HG03432 (cell line): ENCODE measurements around the gene PDS5B.
"Not testable (repeated sequence)": the region's sequence is repeated elsewhere in the genome, so short reads cannot be mapped to it uniquely, and the experiment has no call there.

Experiments used
- ATAC-seq: cut with Tn5 transposase; IDR thresholded peaks from one replicate; pipeline ENCODE4 v1.9.1; 2021; ENCODE audit warnings: mild to moderate bottlenecking, moderate library complexity; ENCODE audit not compliant: unreplicated experiment

The PDS5B gene

GRCh38 chr13:32726374-32727037, 140.3 kb downstream of the PDS5B start:
- ATAC-seq = no peak

DNA sequence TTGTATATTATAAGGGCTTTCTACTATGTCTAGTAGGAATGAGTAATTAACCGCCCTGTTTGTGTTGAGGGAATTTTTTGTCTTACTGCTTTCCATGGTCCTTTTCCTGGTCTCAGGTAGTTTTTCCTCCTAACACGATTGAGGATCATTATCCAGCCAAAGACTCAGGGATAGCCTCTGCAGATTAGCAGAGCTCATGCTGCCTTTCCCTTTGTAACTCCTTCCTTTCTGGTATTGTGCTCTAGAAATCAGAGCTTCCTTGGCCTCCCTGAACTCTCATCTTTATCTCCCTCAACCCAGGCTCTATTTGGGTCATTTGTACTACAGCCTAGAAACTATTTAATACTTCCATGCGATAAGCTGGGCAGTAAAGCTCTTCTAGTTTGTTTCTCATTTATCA, 142.1 kb downstream of the PDS5B start:
- no peak for ATAC-seq

DNA sequence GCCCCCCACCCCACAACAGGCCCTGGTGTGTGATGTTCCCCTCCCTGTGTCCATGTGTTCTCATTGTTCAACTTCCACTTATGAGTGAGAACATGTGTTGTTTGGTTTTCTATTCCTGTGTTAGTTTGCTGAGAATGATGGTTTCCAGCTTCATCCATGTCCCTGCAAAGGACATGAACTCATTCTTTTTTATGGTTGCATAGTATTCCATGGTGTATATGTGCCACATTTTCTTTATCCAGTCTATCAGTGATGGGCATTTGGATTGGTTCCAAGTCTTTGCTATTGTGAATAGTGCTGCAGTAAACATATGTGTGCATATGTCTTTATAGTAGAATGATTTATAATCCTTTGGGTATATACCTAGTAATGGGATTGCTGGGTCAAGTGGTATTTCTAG, 142.8 kb downstream of the PDS5B start:
- not testable (repeated sequence) for ATAC-seq

GRCh38 chr13:32731074-32731473, 144.8 kb downstream of the PDS5B start:
- ATAC-seq = no peak

DNA sequence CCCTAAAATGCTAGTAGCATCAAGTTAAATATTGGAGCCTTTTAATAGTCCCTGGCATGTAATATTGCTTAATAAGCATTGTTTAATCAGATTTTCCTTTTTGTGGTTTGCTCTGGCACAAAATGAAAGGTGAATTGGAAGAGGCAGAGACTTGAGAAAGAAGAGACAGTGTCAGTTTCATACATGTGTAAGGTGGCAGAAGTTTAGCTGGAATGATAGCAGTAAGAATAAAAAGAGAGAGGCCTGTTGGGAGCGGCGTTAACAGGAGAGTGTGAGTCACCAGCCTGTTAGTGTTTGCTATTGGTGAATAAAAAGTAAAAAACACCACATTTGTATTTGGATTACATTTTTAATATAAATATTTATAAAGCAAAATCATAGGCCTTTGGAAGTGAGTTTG, 145.3 kb downstream of the PDS5B start:
- ATAC-seq = no peak

- ATAC-seq = no peak
Measured at GRCh38 chr13:32733690-32734089, 147.4 kb downstream of the PDS5B start.

DNA sequence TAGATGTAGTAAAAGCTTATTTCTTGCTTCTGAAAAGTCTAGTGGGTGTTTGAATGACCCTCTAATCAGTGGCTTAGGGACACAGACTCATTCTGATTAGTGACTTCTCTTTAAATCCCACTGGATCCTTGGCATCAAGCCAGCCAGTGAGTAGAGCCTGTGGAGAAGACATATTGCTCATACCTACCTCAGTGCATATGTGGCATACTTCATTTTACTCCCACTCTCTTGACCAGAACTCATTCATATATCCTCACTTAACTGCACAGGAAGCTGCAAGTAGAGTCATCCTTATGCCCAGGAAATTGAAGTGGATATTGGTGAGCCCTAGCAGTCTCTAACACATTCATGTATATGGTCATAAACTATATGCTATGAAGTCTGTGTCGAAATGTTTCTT, 148.3 kb downstream of the PDS5B start:
- no peak for ATAC-seq

DNA sequence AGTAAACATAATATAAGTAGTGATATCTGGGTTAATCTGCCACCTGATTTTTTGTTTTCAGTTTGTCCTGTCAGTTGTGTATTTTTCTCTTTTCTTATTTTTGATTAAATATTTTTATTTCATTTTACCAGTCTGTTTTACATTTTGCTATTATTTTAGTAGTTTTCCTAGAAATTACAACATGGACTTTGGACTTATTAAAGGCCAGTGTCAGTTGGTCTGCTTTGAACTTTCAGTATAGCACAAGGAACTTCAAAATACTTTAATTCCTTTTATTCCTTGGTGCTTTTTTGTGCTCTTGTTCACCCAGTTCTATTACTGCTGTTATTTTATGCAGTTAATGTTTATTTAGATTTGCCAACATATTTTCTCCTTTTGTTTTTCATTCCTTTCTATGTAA, 149.6 kb downstream of the PDS5B start:
- no peak for ATAC-seq

GRCh38 chr13:32736648-32737047, 150.4 kb downstream of the PDS5B start:
- no peak for ATAC-seq

DNA sequence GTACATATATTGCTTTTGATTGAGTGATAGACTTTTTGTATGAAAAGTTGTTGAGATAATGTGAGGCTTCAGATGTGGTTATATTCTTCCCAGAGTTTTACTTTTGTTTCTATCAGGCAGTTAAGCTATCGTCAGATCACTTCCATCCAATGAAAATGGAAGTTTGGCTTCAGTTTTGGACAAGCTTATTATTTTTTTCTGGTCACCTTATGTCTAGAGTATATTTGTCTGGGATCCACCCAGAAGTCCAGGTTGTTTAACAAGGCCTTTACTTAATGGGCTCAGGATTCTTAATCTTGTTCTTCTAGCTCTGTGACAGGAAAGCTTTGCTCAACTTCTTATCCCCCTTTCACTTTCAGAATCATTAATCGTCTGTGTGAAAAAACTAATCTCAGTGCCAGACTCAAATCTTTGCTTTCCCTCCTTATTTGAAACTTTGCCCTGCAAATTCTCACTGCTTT, 150.9 kb downstream of the PDS5B start:
- ATAC-seq = peak; percentile 78

- peak; percentile 61 for ATAC-seq
Measured at GRCh38 chr13:32737679-32738078, 151.4 kb downstream of the PDS5B start.

- ATAC-seq = no peak
Measured at GRCh38 chr13:32745509-32745908, 159.3 kb downstream of the PDS5B start.

DNA sequence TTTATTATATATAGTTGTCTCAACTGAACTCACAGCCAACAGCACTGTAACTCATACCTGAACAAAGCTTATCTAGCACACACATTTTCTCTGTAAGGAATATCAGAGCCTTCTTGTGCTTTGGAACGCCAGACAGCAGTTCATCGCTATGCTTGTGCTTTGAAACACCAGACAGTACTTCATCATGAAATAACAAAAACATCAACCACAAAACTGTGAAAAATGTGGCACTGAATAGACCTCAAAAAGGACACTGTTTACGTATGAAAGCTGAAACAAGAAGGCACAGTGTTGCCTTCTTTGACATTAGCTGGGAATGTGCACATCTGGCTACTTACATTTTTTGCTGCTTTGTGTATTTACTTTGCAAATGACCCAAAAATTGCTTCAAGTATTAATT, 160.2 kb downstream of the PDS5B start:
- ATAC-seq = no peak

DNA sequence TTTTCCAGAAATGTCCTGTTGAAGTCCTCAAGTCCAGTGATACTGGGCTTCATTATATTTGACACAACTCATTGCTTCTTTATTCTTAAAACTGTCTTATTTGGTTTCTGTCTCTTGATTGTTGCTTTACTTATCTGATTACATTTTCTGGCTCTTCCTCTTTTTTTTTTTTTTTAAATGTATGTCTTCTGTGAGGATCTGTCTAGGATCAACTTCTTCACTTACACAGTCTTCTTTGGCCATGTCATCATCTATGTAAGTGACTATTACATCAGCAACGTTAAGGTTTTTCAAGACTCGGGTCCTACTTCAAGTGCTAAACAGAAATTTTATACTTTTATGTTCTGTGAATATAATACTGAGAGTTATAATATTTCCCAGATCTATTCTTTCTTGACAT, 162.1 kb downstream of the PDS5B start:
- no peak for ATAC-seq

GRCh38 chr13:32751340-32751739, 165.1 kb downstream of the PDS5B start:
- ATAC-seq = no peak

- ATAC-seq = no peak
Measured at GRCh38 chr13:32752311-32752710, 166.1 kb downstream of the PDS5B start.

DNA sequence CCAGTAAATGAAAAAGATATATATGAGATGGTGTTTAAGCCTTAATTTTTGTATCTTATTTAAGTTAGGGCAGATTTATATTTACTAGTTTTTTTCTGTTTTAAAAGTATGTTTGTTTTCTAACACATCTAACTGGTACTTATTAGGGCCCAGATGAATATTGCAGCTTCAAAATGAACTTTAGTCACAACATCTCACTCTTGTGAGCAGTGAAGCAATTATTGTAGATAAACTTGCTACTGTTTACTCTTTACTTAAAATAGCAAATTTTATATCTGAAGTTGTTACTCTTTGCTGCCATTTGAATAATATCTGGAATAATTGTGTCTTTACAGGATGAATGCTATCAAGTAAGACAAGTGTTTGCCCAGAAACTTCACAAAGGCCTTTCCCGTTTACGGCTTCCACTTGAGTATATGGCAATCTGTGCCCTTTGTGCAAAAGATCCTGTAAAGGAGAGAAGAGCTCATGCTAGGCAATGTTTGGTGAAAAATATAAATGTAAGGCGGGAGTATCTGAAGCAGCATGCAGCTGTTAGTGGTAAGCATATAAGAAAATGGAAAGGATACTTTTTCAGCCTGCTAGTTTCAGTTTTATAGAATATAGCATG, 166.8 kb downstream of the PDS5B start:
- no peak for ATAC-seq

- ATAC-seq = no peak
Measured at GRCh38 chr13:32754179-32754578, 167.9 kb downstream of the PDS5B start.

GRCh38 chr13:32759152-32759551, 172.9 kb downstream of the PDS5B start:
- ATAC-seq = no peak

GRCh38 chr13:32761472-32761871, 175.2 kb downstream of the PDS5B start:
- no peak for ATAC-seq

- ATAC-seq = no peak
Measured at GRCh38 chr13:32779119-32779518, 192.9 kb downstream of the PDS5B start.

DNA sequence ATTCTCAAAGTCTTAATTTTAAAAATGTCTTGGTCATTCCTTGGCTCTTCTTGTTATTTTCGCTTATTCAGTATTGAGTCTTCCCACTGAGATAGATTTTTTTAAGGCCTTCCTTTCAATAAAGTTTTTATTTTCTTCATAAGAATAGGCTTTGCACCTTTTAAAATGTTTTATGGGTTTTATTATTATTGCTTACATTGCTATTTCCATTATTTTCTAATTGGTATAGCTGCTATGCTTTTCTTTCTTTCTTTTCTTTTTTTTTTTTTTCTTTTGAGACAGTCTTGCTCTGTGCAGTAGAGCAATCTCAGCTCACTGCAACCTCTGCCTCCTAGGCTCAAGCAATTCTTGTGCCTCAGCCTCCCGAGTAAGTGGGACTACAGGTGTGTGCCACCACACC, 195.7 kb downstream of the PDS5B start:
- ATAC-seq = no peak

DNA sequence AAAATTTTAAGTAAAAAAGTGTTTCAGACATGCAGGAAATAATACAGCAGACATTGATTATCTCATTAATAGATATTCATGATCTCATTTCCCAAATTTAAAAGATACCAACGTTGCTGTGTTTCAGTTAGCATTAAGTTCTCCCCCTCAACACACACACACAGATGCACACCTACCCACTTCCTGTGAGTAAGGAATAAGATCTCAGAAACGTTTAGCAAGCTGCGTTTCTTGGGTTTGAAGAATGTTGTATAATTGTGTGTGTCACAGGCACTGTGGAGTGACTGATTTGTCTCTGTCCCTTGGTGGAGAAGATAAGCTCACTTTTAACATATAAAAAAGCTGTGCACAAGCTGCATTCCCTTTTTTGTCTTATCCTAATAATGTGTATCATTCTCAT, 196.8 kb downstream of the PDS5B start:
- no peak for ATAC-seq
